GM18868 (cell line): Measurements from ENCODE around the gene TRIB2.

Source experiments
- ATAC-seq: cut with Tn5 transposase; IDR thresholded peaks from one replicate; pipeline ENCODE4 v1.9.1; 2021; ENCODE audit warnings: mild to moderate bottlenecking, moderate library complexity; ENCODE audit not compliant: unreplicated experiment

TRIB2 gene

DNA sequence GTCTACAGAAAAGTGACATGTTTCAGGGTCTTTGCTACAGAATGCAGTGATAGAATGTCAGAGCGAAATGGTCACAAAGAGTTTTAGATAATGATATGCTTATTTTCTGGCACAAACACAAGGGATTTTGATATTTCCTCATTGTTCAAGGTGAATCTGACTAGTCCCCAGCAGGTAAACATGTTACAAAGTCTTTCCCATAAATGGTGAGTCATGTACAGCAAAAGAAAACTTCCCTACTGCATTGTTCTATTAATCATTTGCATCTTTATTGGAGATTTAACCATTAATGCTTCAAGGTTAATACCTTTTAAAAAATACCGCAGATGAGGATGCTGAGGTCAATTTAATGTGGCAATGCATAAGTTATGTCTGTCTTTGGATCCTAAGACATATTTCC, 19.1 kb upstream of the TRIB2 start:
- ATAC-seq, result no peak

DNA sequence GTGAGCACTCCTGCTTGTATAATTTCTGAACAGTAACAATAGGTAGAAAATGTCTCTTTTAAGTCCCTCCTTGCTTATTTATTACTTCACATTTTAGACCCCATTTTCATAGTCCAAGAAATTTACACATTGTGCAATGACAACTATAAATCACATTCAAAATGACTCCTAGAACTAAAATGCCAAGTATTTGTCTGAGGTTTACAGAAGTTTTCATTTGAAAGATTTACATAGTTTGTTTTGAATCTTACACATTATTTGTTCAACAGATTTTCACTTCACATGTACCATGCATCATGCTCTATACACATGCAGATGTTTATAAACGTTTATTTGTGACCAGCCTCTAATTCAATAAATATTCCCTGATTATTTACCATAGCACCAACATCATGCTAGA, 15.7 kb upstream of the TRIB2 start:
- no peak for ATAC-seq

DNA sequence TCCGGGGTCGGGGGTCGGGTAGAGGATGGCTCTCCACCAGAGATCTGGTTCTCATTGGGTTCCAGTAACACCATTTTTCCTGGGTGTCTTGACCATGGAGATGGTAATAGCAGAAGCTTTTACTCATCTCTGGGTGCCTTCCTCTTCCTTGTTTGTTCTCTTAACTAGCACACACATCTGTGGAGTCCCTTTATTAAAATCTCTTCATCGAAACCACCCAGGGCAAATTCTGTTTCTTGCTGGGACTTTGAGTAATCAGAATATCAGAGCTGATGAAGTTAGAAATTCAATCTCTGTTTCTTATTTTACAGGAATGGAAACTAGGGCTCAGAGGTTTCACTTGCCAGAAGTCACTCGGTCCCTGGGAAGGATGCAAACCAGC, 15.0 kb upstream of the TRIB2 start:
- no peak for ATAC-seq

DNA sequence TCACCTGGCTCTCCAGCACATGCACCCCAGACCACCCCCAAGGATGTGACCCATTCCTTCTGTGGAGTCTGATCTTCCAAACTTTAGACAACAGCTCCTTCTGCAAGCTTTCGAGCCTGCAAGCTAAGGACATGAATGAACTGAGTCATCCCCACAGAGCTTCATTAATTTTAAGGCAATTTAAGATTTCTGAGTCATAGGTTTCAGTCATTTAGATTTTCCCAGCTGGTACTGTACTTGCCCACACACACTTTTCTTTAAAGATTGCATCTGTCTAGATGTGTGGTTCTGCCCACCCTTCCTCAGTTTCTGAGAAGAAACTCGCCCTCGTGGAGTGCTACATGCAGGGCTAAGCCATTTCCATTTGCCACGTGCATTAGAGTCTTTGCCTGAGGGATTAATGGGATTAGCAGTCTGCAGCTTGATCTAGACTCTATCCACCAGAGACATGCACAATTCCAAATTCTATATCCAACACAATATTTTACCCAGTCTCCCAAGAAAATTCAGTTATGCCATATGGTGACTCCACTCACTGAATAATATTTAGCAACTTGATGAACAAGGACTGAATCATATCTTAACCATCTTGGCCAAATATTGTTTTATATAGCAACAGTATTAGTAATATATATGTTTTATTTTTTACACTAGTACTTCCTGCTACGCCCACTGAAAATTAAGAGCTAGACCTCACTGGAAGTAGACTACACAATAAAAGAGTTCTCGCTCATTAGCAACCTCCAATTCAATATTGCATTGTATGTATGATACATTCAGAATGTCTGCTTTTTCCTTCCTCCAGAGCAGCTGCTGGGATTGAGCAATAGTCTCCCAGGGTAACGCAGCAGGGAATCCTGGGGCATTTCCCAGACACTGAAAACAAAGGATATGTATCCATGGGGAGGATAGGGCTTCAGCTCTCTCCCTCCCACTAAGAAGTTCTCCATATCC, 14.3 kb upstream of the TRIB2 start:
- no peak for ATAC-seq

DNA sequence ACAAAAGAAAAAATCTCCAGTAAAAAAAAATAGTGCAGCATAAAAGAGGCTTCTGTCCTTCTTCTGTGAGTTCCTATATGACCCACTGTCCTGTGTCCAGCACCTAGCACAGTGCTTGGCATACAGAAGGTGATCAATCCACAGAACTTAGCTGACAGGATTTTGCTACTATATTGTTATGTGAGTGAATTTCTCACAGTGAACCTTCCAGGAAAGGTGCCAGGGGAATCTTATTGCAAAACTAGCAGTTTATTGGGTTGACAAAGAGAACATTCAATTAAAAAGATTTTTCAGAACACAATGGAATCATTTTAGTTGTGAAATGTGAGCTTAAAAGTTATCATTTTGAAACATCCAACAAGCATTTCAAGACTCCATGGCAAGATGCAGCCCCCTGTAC, 12.4 kb upstream of the TRIB2 start:
- ATAC-seq, result no peak

DNA sequence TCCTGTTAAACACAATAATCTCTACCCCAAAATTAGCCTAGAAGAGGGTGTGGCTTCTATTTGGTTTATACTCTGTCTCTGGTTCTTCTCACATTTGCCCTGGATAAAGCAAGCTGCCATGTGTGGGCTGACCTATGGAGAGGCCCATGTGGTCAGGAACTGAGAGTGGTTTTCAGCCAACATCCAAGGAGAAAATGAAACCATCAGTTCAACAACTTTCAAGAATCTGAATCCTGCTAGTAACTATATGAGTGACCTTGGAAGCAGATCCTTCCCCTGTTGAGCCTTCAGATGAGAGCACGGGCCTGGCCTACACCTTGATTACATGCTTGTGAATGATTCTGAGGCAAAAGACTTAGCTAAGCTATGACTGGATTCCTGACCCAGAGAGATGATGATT, 11.5 kb upstream of the TRIB2 start:
- no peak for ATAC-seq

DNA sequence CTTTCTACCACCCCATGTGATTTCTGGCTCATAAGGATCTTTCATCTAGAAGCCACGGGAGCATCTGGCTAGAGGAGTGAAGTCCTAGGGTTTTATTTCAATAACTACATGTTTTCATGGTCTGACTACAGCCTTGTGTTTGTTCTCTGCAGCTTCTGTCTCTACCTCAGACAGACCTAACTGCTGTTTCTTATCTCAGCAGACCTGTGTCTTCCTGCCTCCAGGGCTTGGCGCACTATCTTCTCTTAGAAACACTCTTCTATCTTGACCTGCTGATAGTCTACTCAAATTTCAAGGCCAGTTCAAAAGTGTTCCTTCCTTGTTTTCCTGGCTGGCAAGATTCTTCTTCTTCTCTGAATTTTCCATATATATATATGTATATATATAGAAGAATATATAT, 11.0 kb upstream of the TRIB2 start:
- ATAC-seq, result no peak

DNA sequence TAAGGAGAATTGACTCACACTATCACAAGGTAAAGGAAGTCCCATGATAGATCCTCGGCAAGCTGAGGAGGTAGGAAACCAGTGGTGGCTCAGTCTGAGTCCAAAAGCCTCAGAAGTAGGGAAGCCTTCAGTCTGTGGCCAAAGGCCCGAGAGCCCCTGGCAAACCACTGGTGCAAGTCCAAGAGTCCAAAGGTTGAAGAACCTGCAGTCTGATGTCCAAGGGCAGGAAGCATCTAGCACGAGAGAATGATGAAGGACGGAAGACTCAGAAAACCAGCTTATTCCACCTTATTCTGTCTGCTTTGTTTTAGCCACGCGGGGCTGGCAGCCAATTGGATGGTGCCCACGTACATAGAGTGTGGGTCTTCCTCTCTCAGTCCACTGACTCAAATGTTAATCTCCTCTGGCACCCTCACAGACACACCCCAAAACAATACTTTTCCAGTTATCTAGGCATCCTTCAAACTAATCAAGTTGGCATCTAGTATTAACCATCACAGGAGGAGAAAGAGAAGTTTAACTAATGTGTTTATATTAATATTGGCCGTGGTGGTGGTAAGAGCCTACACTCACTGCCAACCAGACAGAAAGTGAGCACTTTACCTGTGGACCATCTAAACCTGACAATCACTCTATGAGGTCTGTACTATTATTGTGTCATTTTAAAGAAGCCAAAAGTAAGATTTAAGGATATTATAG, 8.1 kb upstream of the TRIB2 start:
- ATAC-seq, result no peak

DNA sequence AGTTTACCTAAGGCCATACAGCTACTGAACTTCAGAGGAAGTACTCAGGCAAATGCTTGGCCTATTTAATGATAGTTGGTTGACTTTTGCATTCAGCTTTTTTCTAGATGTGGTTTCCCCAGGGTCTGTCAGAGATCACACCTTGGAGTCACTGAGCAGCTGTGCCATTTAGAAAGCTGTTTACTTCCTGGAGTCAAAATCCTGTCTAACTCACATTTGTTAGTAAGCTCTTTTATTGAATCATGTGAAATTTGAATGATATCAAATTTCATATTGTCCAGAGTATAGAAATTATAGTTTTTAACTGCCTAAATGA, 7.6 kb upstream of the TRIB2 start:
- no peak for ATAC-seq

DNA sequence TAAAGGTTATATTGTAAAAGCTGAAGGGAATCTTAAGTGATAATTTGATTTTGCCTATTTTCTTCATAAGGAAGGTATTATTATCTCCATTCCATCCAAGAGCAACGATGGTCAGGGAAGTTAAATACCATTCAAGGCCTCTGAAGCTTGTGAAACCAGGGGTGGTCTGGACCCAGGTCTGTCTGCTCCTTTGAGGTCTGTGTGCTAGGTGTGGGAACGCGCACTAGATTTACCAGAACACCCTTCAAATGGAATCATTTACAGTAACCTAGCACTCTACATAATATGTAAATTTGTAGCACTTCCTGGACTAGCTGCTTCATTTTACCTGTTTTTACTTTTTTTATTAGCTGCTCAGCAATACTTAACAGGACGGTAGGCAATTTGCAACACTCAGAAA, 6.4 kb upstream of the TRIB2 start:
- no peak for ATAC-seq

DNA sequence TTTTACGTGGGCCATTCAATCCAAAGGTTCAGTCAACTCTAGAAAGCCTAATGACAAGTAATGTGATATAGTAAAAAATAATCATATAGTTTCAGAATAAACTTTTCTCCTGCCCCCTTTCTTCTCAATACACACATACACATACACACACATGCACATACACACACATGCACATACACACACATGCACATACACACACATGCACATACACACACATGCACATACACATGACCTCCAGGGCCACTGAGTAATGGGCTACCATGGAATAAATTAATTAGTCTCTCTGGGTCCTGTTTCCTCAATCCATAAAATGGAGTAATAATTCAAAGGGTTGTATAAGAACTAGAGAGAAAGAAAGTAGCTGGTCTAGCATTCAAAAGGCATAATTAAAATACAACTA, 5.4 kb upstream of the TRIB2 start:
- no peak for ATAC-seq

DNA sequence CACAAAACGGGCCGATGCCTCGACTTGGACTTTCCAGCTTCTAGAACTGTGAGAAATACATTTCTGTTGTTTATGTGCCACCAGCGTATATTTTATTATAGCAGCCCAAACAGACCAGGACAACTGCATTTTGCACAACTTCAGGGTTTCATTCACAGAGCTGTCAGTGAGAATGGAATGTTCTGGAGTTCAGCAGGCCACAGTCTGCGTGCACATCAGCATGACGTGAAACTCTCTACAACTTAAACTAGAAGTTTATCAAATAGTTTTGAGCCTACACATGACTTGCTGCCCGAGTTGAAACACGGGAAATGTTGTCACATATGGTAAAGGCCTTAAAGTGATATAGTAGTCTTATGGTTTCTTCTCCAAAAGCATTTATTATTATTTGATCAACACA, 3.9 kb upstream of the TRIB2 start:
- ATAC-seq, result no peak

DNA sequence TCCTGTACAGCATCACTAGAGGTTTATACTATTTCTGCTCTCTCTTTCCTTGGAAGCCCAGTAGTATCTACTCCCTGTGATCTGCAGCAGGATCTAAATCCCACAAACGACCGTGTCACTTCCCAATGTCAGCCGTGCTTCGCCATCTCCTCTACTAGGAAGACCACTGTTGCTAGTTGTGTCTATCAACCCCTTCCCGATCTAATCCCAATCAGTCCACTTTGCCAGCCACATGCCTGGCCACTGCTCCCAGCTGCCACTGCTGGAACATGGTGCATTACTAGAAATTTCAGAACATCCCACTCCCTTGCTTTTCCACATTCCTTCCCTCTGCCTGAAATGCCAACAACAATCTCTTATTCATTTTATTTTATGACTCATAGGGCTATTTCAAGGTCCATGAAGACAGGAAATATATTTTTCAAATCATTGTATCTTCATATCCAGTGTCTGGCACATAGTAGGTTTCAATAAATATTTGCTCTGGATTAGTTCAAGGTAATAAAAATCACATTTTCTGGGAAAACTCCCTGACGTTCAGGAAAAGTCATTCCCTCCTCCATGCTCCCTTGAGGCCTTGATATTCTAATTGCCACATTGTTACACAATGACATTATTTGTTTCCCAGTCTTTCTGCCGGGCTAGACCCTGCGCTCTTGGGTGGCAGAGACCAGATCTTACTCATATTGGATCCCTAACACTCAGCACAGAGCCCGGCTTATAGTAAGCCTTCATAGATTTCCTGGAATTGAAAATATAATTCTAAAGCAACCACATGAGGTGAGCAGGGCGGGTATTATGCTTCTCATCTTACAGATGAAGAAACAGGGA, 2.1 kb upstream of the TRIB2 start:
- ATAC-seq, result no peak

DNA sequence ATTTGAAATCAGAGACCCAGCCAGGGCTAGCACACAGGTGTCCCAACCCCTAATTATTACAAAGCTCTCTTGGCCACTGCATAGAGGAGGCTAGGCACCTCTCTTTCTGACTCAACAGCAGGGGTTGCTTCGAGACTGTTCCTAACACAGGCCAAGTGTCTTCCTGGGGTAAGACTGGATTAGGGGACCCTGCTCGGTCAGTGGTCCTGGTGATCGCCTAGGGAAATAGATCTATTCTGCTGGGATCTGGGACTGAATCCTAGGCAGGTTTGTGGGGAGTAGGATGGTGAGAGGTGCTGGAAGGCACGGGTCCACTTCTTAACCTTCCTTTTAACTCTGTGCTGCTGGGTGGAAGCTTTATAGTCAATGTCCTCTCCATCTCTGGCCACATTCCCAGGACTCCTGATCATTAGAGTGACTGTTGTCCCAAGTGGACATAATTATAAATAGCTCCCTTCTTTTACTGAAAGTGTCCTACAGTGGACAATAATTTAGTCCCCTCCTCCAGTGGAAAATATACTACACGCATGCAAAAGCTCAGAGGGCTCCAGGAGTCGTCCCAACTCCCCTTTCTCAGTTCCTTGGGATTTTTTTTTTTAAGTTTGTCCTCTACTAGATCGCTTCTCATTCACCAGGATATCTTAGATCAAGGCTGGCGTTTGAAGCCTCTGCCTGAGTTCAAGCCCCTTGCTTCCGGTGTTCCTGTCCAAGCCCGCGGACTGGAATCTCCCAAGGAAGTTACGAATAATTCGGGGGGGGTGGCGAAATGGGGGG, 1.3 kb upstream of the TRIB2 start:
- no peak for ATAC-seq

DNA sequence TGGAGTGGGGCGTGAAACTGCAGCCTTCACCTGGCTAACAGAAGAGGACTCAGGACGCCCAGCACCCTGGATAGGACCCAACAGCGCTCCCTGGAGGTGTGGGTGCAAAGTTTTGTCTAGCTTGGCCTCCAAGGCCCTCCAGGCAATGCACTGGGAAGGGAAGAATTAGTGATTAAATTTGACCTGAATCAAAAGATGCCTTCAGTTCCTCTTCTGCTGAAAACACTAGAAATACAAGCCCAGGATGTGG, 779 bp upstream of the TRIB2 start:
- ATAC-seq, result peak; percentile 34

DNA sequence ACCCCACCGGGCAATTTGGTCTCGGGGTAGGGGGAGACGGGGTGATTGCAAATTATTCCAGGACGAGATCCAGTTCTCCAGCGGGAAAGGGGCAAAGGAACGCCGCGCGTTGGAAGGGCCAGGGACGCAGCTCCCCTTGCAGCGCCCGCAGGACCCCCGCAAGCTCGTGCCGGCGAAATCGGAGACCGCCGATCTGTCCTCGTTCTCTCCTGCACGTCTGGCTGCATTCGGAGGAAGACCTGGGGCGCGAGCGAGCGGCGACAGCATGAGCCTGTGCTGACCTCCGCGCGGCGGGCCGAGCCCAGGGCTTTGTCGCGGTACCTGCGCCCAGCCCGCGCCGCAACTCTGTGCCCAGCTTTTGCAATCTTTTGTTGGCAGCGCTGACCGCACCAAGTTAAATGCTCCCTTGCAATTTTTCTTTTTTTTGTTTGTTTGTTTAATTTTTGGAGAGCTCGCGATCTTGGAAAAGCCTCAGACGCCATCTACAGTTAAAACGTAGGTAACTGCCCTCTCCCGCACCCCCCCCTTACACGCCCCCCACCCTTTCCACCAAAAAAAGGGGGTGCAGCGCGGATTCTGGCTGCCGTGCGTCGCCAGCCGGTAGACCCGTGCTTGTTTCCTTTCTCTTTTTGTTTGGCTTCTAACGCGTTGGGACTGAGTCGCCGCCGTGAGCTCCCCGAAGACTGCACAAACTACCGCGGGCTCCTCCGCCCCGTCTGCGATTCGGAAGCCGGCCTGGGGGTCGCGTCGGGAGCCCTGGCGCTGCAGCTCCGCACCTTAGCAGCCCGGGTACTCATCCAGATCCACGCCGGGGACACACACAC, 667 bp downstream of the TRIB2 start:
- ATAC-seq, result no peak

DNA sequence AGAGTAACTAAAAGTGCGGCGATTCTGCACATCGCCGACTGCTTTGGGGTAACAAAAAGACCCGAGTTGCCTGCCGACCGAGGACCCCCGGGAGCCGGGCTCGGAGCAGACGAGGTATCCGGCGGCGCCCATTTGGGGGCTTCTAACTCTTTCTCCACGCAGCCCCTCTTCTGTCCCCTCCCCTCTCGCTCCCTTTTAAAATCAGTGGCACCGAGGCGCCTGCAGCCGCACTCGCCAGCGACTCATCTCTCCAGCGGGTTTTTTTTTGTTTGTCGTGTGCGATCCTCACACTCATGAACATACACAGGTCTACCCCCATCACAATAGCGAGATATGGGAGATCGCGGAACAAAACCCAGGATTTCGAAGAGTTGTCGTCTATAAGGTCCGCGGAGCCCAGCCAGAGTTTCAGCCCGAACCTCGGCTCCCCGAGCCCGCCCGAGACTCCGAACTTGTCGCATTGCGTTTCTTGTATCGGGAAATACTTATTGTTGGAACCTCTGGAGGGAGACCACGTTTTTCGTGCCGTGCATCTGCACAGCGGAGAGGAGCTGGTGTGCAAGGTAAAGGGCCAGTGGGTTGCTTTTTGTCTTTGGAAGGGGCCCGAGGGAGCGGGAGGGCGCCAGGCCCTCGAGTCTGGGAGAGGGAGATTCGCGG, 1.4 kb downstream of the TRIB2 start:
- no peak for ATAC-seq

DNA sequence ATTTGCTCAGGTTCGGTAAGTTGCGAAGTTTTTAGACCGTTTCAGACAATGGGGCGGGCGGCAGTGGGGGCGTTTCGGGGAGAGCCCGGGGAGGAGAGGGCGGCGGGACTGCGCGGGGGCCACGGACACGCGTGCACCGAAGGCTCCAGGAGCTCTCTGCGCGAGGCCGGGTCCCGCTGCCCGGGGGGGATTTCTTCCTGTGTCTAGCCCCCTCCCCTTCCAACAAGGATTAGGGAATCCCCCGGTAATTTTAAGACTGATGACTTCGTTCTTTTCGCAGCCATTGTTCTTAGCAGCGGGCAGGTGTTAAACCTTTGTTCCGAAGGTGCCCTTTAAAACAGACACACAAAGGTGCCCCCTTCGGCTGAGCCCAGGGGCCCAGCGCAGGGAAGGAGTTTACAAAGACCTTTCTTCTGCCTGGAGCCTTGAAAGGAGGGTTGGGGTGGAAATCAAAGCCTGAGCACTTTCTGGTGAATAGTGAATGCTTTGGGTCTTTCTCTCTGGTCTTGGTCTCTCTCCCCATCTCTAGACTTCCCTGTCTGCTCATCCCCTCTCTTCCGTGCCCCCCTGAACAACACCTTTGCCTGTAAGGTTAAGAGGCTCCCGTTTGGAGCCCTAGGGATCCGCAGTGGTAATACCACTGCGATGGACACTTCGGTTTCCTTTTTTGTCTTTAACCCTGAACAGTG, 2.1 kb downstream of the TRIB2 start:
- ATAC-seq, result no peak
